Stimulated activated CD4-positive, alpha-beta T cell treated with anti-CD3 and anti-CD28 coated beads, Interleukin-15, amount 100 ng/mL, for 48 hours (primary cell): ENCODE data around the gene PROM1.

Source experiments
- DNase-seq, 2 donors: peaks; one replicate each; pipeline ENCODE4 v3.0.0-alpha.2; 2020; ENCODE audit warnings: low read depth in 2 of 2

PROM1 gene

GRCh38 chr4:16110661-16111290, 27.0 kb upstream of the PROM1 start:
- DNase-seq: no peak

DNA sequence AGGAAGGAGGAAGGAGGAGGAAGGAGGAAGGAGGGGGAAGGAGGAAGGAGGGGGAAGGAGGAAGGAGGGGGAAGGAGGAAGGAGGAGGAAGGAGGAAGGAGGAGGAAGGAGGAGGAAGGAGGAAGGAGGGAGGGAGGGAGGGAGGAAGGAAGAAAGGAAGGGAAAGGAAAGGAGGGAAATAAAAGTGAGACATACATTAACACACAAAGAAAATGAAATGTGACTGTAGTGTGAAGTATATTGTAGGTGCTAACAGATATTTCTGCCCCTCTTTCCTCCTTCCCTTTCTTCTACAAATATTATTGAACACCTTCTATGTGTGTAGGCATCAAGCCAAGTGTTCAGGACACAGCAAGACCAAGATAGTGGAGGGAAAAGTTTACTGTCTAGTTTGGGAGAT, 26.4 kb upstream of the PROM1 start:
- DNase-seq: no peak

GRCh38 chr4:16109256-16109655, 25.4 kb upstream of the PROM1 start:
- DNase-seq: no peak

DNA sequence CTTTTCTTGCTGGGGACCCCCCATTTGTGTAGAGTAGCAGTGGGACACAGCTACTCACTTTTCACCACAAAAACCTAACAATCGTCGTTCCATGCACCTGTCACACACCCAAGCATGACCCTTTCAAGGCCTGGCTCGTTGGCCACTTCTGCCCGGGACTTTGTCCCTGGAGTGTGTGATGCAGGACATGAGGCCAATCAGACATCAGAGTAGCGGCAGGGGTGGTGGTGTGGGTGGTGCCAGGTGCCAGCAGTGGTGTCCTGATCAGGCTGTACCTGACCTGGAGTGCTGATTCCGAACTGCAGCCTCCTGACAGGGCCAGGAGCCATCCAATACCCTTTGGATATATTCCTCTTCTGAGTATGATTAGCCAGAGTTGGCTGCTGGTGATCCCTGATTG, 23.1 kb upstream of the PROM1 start:
- no peak for DNase-seq

- no peak for DNase-seq
These were observed 20.7 kb upstream of the PROM1 start for GRCh38 chr4:16104520-16104919.

- no peak for DNase-seq
These were observed 18.5 kb upstream of the PROM1 start for GRCh38 chr4:16102356-16102755.

DNA sequence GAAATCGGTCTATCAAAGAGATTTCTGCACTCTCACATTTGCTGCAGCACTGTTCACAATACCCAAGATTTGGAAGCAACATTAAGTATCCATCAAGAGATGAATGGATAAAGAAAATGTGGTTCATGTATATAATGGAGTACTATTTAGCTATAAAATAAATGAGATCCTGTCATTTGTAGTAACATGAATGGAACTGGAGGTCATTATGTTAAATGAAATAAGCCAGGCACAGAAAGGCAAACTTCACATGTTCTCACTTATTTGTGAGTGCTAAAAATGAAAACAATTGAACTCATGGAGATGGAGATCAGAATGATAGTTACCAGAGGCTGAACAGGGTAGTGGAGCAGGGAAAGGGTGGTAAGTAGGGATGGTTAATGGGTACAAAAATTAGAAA, 17.0 kb upstream of the PROM1 start:
- no peak for DNase-seq

GRCh38 chr4:16092682-16093319, 9.0 kb upstream of the PROM1 start:
- no peak for DNase-seq

- DNase-seq: no peak
These were observed 6.4 kb upstream of the PROM1 start for GRCh38 chr4:16090096-16090705.

GRCh38 chr4:16089156-16089555, 5.3 kb upstream of the PROM1 start:
- no peak for DNase-seq

DNA sequence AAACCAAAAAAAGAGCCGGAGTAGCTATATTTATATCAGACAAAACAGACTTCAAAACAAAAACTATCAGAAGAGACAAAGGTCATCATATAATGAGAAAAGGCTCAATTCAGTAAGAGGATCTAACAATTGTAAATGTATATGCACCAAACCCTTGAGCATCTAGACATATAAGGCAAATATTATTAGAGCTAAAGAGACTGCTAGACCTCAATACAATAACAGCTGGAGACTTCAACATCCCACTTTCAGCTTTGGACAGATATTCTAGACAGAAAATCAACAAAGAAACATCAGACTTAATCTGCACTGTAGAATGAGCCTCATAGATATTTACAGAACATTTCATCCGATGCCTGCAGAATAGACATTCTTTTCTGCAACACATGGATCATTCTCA, 4.8 kb upstream of the PROM1 start:
- no peak for DNase-seq

GRCh38 chr4:16085822-16086221, 2.0 kb upstream of the PROM1 start:
- no peak for DNase-seq

DNA sequence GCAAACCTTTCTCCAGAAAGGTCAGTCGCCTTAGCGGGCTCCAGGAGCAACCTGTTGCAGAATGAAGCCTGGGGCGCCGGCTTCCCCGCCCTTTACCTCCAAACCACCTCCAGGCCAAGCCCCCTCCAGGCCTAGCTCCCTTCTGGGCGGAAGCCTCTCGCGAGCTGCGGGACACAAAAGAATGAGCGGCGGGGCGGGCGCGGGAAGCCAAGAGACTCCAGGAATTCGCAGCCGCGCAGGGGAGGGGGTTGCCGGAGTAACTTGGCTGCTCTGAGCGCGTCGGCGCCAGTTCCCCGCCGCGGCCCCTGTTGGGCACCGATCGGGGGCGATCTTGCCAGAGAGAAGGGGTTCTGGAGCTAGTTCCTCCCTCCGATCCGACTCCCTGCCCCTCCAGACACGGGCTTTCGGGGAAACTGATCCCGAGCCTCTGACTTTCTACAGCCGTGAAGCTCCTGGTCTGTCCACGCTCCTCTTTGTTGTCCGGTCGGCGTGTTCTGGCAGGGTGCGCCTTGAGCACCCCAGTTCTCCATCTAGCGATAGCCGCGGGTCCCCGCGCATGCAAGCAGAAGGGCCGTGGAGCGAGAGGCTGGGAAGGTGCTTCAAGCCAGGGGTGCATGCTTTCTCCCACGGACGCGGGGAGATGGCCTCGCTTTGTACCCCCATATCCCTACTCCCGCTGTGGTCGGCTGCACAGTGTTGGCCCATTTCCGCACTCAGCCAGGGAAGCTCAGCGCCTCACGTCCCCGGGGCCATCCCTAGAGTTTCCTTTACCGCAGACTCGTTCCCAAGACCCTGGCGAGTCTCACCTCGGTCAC, 1.2 kb downstream of the PROM1 start:
- DNase-seq: no peak

DNA sequence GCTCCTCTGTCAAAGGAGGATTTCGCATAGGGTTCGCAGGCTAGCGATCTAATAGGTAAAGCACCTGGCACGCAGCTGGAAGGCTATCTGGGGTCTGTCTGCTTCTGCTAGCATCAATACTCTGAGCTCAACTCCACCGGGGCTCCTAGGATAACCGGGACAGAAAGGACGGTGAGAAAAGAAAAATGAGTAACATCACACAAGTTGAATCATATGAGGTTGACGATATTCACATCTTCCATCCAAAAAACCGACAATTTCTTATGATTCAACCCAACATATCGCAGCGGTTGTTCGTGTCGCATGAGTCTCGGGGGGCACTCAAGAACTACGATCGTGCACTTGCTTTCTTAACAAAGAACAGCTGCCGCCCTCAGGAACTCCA, 1.8 kb downstream of the PROM1 start:
- DNase-seq: no peak

DNA sequence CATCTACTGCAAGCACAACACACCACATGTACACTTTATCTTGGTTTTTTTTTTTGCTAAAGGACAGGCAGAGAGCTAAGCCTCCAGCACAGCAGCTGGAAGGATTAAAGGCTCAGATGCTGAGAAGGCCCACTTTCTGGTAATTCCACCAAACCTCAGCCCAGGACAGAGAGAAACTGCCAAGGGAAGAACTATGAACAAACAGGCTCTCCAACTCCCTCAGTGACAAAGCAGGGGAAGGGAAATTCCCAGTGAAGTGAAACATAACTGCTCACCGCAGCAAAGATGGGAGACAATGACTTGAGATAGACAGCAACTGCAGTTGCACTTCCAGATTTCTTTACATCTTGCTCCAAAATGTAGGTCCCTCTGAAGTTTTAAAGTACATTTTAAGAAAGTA, 4.8 kb downstream of the PROM1 start:
- DNase-seq: no peak

DNA sequence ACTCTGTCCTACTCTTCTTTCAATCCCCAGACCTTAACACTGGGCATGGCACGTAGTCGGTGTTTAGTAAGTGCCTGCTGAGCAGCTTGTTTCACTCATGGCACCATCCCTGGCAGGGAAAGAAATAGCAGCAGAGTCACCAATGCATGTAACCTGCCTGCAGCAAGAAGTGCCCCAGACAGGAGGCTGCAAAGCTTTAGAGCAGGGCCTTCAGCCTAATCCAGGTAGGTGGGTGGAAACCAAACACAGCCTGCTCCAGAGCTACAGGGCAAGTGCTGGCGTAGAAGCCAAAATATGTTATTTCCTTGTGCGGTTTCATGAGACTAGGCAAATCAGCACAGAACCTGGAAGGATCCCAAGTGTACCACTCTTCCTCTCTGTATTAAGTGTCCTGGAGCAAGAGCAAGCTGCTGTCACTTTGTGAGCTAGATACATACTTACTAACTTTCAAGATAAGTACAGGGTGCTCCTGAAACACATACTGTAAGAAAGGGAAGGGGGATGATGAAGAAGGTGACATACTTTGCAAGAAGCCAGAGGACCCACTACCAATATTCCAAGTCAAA, 5.5 kb downstream of the PROM1 start:
- DNase-seq: no peak

GRCh38 chr4:16077786-16078185, 6.0 kb downstream of the PROM1 start:
- no peak for DNase-seq

DNA sequence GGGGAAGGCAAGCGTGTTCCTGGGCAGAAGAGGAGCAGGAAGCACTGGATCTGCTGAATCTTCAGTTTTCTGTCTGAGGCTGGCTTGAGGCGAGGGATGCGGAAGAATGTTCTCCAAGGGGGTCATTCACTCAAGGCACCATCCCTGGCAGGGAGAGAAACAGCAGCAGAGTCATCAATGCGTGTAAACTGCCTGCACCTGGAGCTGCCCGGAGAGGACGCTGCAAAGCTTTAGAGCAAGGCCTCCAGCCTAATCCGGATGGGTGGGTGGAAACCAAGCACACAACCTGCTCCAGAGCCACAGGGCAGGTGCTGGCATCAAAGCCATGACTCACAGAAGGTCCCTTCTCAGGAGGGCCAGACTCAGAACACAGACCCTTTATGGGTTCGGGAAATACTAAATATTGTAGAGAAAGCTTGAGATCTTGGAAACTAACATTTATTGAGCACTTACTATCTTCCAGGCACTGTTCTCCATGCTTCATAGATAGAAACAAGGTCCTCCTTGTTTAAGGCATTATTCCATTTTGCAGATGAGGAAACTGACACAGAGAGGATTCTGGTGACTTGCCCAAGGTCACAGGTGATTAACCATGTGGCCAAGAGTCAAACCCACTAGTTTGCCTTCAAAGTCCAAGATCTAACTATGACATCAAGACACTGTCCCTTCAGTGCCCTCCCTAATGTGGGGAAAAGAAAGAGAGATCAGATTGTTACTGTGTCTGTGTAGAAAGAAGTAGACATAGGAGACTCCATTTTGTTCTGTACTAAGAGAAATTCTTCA, 7.7 kb downstream of the PROM1 start:
- DNase-seq: no peak

DNA sequence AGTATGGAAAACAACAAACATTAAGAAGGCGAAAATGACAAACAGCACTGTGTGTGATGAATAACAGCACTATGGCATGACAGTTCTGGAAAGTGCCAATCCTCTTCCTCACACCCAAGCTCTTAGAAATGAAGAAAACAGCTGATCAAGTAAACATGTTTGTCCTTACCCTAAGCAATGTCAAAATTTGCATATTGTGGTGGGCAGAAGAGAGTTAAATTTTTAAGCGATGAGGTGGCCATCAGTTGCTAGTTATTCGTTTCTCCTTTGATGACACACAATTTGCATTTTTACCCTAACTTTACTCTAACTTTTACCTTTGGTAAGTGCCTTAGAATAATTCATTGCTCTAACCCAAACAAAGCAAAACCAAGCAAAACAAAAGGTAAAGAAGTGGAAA, 8.8 kb downstream of the PROM1 start:
- no peak for DNase-seq

DNA sequence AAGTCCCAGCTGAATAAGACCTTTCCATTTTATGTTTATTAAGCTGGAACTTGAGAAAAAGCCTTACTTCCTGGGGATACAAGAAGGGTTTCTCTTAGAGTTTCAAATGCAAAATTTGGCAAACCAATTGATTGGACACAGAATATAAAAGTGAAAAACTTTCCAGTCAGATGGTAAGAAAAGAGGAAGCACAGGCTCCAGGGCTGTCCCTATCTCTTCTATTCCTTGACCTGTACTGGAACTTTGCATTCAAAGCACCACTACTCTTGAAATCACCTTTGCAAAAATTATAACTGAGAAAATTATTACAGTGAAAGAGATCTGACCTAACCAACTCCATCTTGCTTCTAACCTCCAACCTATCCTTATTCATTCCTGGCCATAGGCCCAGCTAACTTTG, 11.7 kb downstream of the PROM1 start:
- no peak for DNase-seq

DNA sequence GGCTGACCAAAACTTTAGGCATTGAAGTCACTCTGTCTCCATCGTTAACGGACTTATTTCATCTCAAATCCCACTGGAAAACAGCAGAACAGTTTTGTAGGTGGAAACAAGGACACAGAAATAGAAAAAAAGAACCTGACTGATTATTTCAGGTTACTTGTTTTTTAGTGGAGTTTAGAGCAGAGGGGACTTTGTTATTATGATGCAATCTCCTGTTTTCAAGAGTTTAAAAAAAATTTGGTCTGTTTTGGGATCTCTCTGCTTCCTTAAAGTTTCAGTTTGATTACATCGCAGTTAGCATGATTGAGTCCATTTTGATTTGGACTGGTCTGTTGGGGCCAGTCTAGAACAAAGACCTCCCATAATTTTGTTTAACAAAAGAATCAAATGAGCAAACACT, 13.6 kb downstream of the PROM1 start:
- no peak for DNase-seq

DNA sequence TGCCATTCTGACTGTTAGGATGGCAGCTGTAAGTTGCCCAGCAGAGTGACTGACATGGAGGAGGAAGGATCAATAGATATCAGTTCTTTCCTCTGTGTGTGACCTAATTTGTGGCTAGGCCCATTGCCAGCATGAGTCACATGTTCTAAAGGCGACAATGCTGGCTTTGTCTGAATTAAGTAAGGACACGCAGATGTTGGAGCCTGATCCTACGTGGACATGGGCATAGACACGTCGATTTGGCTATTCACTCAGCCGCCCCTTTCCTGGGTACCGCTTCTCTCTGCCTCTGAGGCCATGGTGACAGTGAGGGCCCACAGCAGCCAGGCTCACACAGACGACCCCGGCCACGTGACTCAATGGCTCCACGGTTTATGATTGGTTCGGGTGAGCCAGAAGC, 16.3 kb downstream of the PROM1 start:
- DNase-seq: no peak
